ENCODE measurements around the gene ZNF792.

GRCh38 chr19:35006999-35007365, 43.0 kb upstream of the ZNF792 start:
- TF ChIP-seq GATA3 (IDR thresholded peaks at IDR 0.05; ENCODE audit: low read depth, low read length) (no peak), GATA2 (IDR thresholded peaks at IDR 0.05; ENCODE audit: low read depth, low read length) (no peak)

Measured in SH-SY5Y (cell line).